Spleen (tissue), 11 donors: Measurements from ENCODE around the gene EVI5L. TPM values are rescaled to one million over a fixed set of nuclear protein-coding genes. Genes with fewer than 3 reads are reported as not detected.
"Not testable (repeated sequence)": the region's sequence is repeated elsewhere in the genome, so short reads cannot be mapped to it uniquely, and the experiment has no call there.

Experiments used
- DNase-seq: peaks from one replicate; pipeline ENCODE4 v3.0.0-alpha.2; 2020
- H3K27ac ChIP-seq, 8 donors: fragments of 200-600 bp; sonication (generic) in 7 of 8; 1 replicate in 4 of 8; 2 replicates in 4 of 8; pipeline versions ENCODE4 v1.5.0 to v1.8.0; 2016 to 2021; ENCODE audit warnings: inconsistent platforms in 4 of 8, mild to moderate bottlenecking in 4 of 8, moderate library complexity in 1 of 8
- H3K27me3 ChIP-seq, 7 donors: fragments of 200-600 bp; sonication (generic) in 6 of 7; replicated peaks in 1 of 7; 1 replicate in 4 of 7; 2 replicates in 3 of 7; pipeline versions ENCODE4 v1.5.0 to v1.8.0; 2016 to 2021; ENCODE audit warnings: inconsistent platforms in 3 of 7, mild to moderate bottlenecking in 1 of 7
- H3K36me3 ChIP-seq, 6 donors: fragments of 200-600 bp; sonication (generic) in 5 of 6; 1 replicate in 4 of 6; 2 replicates in 2 of 6; pipeline versions ENCODE4 v1.5.0 to v1.8.0; 2016 to 2021; ENCODE audit warnings: inconsistent platforms in 2 of 6
- H3K4me1 ChIP-seq, 6 donors: fragments of 200-600 bp; sonication (generic) in 5 of 6; 1 replicate in 3 of 6; 2 replicates in 3 of 6; pipeline versions ENCODE4 v1.5.0 to v1.8.0; 2016 to 2021; ENCODE audit warnings: inconsistent platforms in 3 of 6
- H3K4me3 ChIP-seq, 8 donors: fragments of 200-600 bp; sonication (generic) in 7 of 8; 1 replicate in 4 of 8; 2 replicates in 4 of 8; pipeline versions ENCODE4 v1.5.0 to v1.8.0; 2016 to 2021; ENCODE audit warnings: inconsistent platforms in 4 of 8, mild to moderate bottlenecking in 4 of 8, moderate library complexity in 2 of 8
- H3K9me3 ChIP-seq, 8 donors: fragments of 200-600 bp; sonication (generic) in 7 of 8; 1 replicate in 4 of 8; 2 replicates in 4 of 8; pipeline versions ENCODE4 v1.5.0 to v1.8.0; 2016 to 2021; ENCODE audit warnings: inconsistent platforms in 4 of 8
- POLR2A ChIP-seq, 3 donors: fragments of 450-650 bp; IDR thresholded peaks; one replicate each; pipeline ENCODE4 v1.5.1; 2017; ENCODE audit warnings: antibody characterized with exemption in 3 of 3, mild to moderate bottlenecking in 1 of 3
- POLR2AphosphoS5 ChIP-seq, 3 donors: sonication (generic); formaldehyde crosslinking; IDR thresholded peaks; one replicate each; pipeline ENCODE4 v1.5.1; 2017; ENCODE audit warnings: antibody characterized with exemption in 3 of 3
- WGBS, 5 donors: extraction: QIAGEN DNeasy Blood & Tissue Kit in 3 of 5; methylation state at CpG; one replicate each; pipeline versions ENCODE4 v1.1.5 to v1.1.7; 2013 to 2018; 5-methylcytosine and 5-hydroxymethylcytosine counted together
- intact Hi-C: fragments of 100-400 bp; cut with DNase I; formaldehyde crosslinking; loops from one replicate; pipeline ENCODE4 v1.15.0; 2023; ENCODE audit warnings: low total_unique reads
- polyA plus RNA-seq, 3 donors: library from polyadenylated mRNA; stranded (reverse); fragments of 200-250 nt; gene quantifications; one replicate each; pipeline ENCODE4 v1.2.1, GENCODE V29; 2013
- total RNA-seq, 7 donors: library from RNA; depleted of rRNA in 3 of 7; stranded (reverse); fragments of >200 nt in 3 of 7; fragmentation: NEBNext Ultra II Directional in 4 of 7; extraction: Animal tissue kit (Norgen Biotek cat#: 25700) in 4 of 7; gene quantifications; one replicate each; pipeline versions ENCODE4 v1.1.0 to v1.2.1, GENCODE V29; 2016 to 2021
- TF ChIP-seq, protein P1 (sequence below), 11 experiments: fragments of 200-600 bp in 7 of 11; fragments of 450-650 bp in 4 of 11; sonication (generic) in 4 of 11; IDR thresholded peaks in 8 of 11; conservative IDR thresholded peaks in 3 of 11; 1 replicate in 7 of 11; 2 replicates in 4 of 11; pipeline versions ENCODE4 v1.4.0 to v1.8.0; 2016 to 2021; ENCODE audit warnings: antibody characterized with exemption in 11 of 11, inconsistent platforms in 4 of 11, mild to moderate bottlenecking in 1 of 11
- donor health status: healthy with polysubstance abuse.
- donor health status: DM: no; HTN: no; CAD: no; lungs with moderate emphysema.
- donor health status: DM: no; HTN: no; CAD: no.
- donor health status: Bipolar disorder and iron deficiency.
- donor health status: healthy.
- donor health status: DM: no; HTN: no; CAD: no.
- donor health status: DM: yes; HTN: yes; CAD: no.

Gene EVI5L
- total and polyA plus RNA-seq, 10 donors: 3.7 to 22.8 (median 11.9) TPM

- Histone ChIP-seq H3K27ac (no peak overlapping the region), H3K4me3 (no peak overlapping the region), H3K36me3 (peaks cover 0 to 52% (median 0%) of the 10 kb centered on the region in 6 donors), H3K9me3 (no peaks in the 10 kb centered on the region), H3K27me3 (peaks cover 2 to 72% (median 35%) of the 10 kb centered on the region in 7 donors), H3K4me1 (peaks cover 14 to 32% (median 25%) of the 10 kb centered on the region in 6 donors)
- TF ChIP-seq, protein P1, sequence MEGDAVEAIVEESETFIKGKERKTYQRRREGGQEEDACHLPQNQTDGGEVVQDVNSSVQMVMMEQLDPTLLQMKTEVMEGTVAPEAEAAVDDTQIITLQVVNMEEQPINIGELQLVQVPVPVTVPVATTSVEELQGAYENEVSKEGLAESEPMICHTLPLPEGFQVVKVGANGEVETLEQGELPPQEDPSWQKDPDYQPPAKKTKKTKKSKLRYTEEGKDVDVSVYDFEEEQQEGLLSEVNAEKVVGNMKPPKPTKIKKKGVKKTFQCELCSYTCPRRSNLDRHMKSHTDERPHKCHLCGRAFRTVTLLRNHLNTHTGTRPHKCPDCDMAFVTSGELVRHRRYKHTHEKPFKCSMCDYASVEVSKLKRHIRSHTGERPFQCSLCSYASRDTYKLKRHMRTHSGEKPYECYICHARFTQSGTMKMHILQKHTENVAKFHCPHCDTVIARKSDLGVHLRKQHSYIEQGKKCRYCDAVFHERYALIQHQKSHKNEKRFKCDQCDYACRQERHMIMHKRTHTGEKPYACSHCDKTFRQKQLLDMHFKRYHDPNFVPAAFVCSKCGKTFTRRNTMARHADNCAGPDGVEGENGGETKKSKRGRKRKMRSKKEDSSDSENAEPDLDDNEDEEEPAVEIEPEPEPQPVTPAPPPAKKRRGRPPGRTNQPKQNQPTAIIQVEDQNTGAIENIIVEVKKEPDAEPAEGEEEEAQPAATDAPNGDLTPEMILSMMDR (IDR thresholded peaks at IDR 0.05 in 8 of 11, conservative IDR thresholded peaks at IDR 0.05 in 3 of 11): no peak
- TF ChIP-seq POLR2AphosphoS5 (IDR thresholded peaks at IDR 0.05) (no peak), POLR2A (IDR thresholded peaks at IDR 0.05) (no peak)
- intact Hi-C loops: no loop called here
- 76 to 89% (median 84%) methylated on average over 4 to 8 of the region's 8 CpGs for WGBS, 5 donors
- DNase-seq: no peak
These were observed 27.7 kb downstream of the EVI5L start for GRCh38 chr19:7857727-7858108.

DNA sequence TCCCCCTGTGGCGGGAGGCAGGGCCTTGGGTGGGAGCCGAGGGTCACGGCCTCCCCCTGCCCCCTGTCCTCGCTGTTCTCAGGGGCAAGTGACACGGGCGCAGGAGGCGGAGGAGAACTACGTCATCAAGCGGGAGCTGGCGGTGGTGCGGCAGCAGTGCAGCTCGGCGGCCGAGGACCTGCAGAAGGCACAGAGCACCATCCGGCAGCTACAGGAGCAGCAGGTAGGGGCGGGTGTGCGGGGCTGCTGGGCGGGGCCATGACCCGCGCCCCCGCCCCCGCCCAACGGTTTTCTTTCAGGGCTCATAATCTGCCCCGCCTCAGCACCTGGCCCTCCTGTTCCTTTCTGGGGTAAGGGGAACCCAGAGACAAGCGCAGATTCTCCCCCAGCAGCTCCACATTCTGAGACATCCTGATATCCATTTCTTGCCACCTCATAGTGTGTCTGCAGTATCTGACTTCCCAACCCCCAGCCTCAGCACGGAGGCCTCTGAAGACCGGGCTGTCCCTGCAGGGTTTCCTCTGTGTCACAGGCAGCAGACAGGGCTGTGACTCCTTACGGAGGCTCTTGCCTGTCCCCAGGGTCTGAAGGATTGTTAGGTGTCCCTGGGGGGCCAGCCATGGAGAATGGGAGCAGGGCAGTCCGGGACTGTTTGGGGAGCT lies 28.2 kb downstream of the EVI5L start:
- Histone ChIP-seq H3K4me3 (no peak overlapping the region), H3K4me1 (peaks cover 10 to 33% (median 23%) of the 10 kb centered on the region in 6 donors), H3K36me3 (peaks cover 0 to 55% (median 0%) of the 10 kb centered on the region in 6 donors), H3K27ac (no peak overlapping the region), H3K9me3 (no peaks in the 10 kb centered on the region), H3K27me3 (peaks cover 2 to 77% (median 41%) of the 10 kb centered on the region in 7 donors)
- intact Hi-C loops: no loop called here
- no peak for DNase-seq
- WGBS, 5 donors: 57 to 80% (median 74%) methylated on average over 23 to 29 of the region's 29 CpGs
- TF ChIP-seq, protein P1 (IDR thresholded peaks at IDR 0.05 in 8 of 11, conservative IDR thresholded peaks at IDR 0.05 in 3 of 11): no peak
- TF ChIP-seq POLR2AphosphoS5 (IDR thresholded peaks at IDR 0.05) (peak in 1 of 3 donors; percentile 9), POLR2A (IDR thresholded peaks at IDR 0.05) (no peak)

DNA sequence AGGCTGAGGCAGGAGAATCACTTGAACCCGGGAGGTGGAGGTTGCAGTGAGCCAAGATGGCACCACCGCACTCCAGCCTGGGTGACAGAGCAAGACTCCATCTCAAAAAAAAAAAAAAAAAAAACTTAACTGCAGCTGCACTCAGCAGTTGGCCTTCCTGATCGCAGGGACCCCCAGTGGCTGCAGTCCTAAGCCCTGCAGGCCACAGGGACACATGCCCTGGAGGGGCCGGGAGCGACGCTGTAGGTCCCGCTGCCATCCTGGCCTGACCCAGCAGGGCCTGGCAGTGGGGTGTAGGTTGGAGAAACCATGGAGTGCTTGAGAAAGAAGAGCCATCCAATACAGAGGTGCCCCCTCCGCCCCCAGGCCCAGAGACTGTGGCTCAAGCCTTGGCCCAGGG lies 29.1 kb downstream of the EVI5L start:
- H3K36me3 ChIP-seq: peaks cover 0 to 63% (median 0%) of the 10 kb centered on the region in 6 donors
- intact Hi-C loops, H3K27ac ChIP-seq, H3K9me3 ChIP-seq, H3K4me3 ChIP-seq: not testable (repeated sequence)
- H3K27me3 ChIP-seq: peaks cover 2 to 85% (median 49%) of the 10 kb centered on the region in 7 donors
- peaks cover 8 to 31% (median 20%) of the 10 kb centered on the region in 6 donors for H3K4me1 ChIP-seq
- peak; percentile 31 for DNase-seq
- WGBS, 5 donors: 94 to 98% (median 94%) methylated on average over 8 of the region's 8 CpGs

GRCh38 chr19:7859831-7860713 lies 30.1 kb downstream of the EVI5L start:
- TF ChIP-seq POLR2AphosphoS5 (IDR thresholded peaks at IDR 0.05) (no peak), POLR2A (IDR thresholded peaks at IDR 0.05) (no peak)
- TF ChIP-seq, protein P1 (IDR thresholded peaks at IDR 0.05 in 8 of 11, conservative IDR thresholded peaks at IDR 0.05 in 3 of 11): no peak
- H3K36me3 ChIP-seq: peaks cover 0 to 64% (median 0%) of the 10 kb centered on the region in 6 donors
- intact Hi-C loops: no loop called here
- WGBS, 5 donors: 88 to 92% (median 88%) methylated on average over 15 to 22 of the region's 22 CpGs
- peaks cover 8 to 38% (median 21%) of the 10 kb centered on the region in 6 donors for H3K4me1 ChIP-seq
- H3K27ac ChIP-seq: no peak overlapping the region
- H3K9me3 ChIP-seq: no peaks in the 10 kb centered on the region
- peaks cover 2 to 95% (median 55%) of the 10 kb centered on the region in 7 donors for H3K27me3 ChIP-seq
- no peak overlapping the region for H3K4me3 ChIP-seq
- peak; percentile 40 for DNase-seq
